ENCODE measurements around the gene QKI.

Gene QKI

DNA sequence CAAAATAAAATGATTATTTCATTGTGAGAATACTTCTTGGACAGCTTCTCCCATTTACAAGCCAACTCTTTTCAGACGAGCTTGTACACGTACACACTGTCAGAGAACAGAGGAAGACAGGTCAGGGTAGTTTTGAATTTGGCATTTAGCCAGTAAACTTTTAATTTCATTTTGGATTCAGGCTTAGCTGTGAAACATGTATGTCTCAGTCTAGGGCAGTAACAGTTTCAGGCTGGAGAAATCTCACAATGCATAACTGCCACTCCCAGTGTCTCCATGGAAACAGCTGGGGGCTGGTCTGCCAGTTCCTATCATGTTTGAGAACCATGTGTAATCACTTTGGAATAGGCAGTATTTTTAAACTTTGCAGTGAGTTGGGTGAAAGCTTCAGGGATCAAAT is 22.0 kb upstream of the QKI start:
- DNase-seq: no peak

DNA sequence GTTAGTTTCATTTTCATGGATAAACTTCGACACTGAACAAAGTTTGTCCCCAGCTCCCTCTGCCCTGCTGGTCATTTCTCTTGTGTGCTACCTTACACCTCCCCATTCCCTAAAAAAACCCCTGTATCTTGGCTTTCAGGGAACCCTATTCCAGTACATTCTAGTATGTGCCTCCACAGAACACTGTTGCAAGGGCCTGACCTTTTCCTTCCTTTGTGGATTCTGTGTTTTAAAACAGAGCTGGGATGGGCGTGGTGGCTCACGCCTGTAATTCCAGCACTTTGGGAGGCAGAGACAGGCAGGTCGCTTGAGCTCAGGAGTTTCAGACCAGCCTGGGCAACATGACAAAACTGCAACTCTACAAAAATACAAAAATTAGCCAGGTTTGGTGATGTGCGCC is 20.6 kb upstream of the QKI start:
- DNase-seq: no peak

DNA sequence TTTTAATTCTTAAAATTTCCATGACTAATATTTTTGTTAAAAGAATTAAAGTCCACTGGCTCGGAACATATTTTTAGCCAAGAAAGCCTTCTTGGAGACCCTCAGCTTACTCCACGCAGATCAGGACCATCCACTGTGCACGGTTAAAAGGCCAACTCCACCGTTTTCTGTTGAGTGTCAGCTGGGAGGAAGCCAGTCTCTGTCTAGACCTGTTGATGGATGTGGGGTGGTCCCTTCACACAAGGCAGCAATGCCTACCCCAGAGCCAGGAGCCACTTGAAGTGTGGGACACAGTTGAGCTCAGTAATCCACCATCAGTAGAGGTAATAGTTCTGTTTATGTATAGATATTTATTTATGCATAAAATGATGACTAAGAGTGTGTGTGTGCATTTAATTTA is 19.9 kb upstream of the QKI start:
- DNase-seq: no peak

DNA sequence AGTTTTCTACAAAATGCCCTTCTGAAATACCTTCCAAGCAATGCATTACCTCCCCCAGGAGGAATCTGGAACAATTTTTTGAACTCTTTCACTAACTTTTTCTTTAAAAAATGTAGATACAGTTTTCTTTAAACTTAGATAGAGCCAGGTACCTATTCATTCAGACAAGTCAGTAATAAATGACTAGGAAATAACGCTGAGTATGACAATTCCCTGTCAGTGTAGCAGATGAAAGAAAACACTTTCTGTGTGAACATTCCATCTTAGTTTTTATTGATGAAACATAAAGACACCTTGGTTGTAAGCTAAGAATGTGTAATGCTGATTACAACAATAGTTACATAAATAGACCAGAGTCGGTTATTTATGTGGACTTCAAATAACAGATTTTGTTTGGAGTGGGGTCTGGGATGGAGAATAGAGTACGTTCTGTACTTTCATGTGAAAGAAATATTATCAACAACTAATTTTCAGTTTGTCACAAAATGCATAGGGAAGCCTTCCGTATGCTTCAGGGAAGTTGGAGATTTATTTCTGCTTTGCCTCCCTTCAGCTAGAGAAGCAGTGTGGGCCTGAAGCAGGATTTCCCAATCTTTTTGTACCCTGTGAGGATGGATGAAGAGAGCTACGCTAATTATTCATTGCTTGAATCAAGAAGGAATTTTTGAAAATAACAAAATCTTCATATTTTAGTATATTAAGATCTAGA is 19.2 kb upstream of the QKI start:
- DNase-seq: no peak

DNA sequence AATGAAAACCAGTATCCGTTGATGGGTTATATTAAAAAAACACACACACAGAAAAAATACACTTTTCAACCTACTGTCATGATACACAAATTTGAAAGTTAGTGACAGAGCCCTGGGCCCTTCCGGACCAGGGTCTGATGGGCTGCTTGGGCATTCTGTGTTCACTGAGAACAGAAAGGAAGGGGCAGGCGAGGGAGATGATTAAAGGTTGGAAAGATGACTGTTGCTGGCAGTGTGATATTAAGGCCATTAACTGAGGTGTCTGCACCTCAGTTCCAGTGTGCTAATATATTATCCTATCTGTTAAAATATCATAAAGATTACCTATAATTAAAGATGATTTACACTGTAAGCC is 18.7 kb upstream of the QKI start:
- no peak for DNase-seq

DNA sequence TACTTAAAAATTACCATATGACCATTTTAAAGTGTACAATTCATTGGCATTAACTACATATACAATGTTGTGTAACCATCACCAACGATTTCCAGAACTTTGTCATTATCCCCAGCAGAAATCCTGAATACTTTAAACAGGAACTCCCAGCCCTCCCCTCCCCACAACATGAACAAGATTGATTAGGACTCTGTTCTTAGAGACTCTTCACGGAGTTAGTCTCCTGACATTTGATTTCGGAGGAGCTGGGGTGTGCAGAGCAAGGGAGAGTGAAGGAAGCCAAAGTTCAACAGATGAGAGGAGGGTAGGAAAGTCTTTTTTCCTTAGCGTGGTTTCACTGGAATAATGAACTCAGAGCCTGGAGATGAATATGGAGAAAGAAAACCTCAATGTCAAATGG is 17.2 kb upstream of the QKI start:
- no peak for DNase-seq

DNA sequence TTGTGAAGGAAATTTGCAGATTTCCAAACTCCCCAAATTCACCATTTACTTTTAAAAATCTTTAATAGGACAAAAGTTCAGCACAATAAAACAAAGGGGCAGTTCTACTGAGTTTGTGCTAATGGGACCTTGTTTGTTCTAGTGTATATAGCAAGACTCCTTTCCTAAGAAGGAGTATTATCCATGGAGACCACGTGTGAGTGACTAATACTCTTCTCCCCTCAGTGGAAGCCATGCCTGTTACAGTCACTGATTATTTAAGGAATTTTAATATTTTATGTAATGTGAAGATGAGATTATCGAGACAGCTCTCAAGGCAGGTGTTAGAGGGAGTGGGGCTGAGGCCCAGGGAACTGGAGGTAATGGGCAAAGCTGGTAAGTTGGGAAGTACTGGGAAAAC is 16.4 kb upstream of the QKI start:
- DNase-seq: no peak

DNA sequence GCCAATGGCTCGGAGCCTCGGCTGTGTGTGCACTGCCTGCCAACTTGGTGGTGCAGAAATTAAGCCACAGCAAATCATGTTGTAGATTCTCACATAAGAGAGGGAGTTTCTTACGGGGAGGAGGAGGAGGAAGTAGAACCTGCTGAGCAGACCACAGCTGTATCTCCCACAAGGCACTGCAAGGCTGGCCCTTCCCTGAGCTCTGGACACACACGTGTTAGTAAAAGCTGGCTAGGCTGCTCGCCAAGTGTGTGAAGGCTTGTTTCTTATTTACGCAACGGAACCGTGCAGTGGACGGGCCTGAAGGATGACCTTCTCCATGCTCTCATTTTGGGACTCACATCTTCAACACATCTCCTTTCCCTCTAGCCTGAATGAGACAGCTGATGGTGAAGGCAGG is 15.7 kb upstream of the QKI start:
- no peak for DNase-seq

DNA sequence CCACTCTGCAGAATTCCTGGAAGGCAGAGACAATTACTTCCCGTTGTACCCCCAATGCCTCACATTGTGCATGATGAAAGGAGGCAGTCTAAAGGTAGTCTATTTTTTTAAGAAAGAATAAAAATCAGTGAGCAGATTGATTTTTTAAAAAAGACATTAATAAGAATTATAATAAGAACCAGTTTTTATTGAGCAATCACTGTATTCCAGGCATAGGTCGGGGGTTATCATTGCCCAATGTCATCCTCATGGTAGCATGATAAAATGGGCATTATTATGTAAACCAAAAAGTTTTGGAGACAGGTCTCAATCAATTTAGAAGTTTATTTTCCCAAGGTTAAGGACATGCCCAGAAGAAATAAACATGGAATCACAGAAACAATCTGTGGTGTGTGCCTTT is 14.0 kb upstream of the QKI start:
- no peak for DNase-seq

DNA sequence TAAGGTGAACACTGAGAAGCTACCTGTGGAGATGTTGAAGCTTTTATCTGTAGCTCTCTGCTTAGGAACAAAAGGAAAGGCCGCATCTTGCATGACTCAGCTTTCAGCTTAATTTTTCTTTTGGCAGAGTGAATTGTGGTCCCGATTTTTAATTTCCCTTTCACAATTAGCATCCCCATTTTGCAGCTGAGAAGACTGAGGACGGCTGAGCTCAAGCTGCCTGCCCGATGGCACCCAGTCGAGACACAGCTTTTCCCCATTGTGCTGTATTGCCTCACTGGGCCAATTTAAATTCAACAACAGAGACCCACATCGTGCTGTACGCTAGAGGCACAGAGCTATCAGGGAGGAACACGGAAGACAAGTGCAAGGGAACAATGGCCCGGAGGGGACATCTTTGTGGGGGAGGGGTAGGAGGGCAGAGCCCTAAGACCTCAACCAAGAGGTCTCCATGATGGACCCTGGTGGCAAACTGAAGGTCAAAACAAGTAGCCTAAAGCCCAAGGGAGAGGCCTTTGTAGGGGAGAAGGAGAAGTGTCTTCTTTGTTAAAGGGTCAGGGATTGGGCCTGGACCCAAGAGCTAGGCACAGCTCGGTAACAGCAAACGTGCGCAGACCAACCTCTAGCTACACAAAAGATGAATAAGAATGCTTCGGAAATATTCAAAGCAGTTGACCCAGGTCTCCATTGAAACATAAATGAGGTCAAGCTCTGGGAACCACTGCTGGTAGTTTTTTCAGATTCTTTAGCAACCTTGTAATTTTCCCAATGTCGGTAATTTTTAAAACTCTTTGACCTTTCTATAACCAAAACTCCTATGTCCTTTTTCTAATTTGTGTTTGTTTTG is 13.3 kb upstream of the QKI start:
- DNase-seq: no peak

DNA sequence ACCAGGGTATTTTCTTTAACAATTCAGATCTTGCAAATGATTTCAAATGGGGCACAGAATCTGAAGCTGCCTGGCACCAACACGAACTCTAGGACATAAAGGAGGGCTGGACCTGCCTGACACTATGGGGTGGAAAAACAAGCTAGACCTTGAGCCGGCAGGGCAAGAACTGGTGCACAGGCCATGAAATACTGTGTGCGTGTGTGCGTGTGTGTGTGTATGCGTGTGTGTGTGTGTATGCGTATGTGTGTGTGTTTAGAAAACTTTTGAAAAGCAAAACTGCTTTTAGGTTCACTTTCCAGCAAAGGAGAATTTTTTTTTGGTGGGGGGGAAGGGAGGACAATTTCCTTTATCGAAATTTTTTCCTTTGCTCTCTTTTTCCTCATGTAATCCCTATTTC is 11.9 kb upstream of the QKI start:
- DNase-seq: no peak

DNA sequence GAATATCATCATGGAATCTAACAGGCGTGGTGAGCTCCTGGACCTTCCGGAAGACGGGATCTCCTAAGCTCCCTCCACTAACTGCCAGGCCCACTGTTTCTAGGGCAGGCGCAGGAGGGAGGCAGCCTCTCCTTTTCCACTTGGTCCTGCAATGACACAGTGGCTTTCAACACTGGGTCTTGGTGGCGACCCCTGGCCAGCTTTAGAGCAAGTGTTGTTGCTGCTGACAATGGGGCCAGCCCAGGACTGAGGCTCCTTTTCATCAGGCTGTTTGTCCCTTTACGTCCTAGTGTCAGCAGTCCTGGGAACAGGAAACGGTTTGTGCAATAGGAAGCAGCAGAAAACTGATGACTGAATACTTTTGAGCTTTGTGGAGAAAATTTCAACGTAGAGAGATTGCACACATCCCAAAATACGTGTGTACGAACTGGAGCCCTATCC is 9.7 kb upstream of the QKI start:
- no peak for DNase-seq

DNA sequence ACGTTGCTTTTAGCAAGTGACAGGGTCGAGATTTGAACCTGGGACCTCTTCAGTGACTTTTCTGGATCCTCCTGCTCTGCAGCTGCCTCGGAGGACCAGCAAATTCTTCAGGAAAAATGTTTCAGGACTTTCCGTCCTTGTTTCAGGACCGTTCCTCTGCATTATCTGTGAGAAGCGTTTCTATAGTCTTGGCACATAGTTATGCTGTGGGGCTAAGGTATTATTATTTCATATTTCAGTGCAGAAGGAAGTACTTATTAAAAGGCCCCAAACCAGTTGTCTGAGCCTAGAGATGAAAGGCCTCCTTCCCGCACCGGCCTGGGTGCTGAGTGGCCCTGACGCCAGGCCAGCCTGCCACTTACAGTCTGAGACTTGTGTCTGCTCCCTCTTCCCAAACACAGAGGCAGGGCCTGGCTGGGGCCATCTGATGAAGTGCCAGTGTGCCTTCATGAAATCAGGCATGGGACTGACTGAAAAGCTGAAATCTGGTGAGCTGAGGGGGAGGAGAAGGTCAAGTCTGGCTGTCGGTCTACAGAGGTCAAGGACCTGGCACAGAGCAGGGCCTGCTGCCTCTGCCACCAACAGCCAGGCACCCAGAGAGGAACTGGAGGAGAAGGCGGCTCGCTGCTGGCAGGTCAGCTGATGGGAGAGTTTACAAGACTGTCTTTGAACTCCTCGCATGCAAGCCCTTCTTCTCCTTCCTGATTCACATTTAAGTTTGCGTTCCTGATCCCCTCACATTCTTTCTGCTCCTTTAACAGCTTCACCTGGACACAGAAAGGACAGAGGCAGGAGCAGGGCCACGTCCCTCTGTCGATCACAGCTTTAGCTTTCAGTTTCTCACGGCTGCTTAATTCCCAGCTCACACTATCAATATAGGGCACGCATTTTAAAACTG is 8.9 kb upstream of the QKI start:
- DNase-seq: no peak

DNA sequence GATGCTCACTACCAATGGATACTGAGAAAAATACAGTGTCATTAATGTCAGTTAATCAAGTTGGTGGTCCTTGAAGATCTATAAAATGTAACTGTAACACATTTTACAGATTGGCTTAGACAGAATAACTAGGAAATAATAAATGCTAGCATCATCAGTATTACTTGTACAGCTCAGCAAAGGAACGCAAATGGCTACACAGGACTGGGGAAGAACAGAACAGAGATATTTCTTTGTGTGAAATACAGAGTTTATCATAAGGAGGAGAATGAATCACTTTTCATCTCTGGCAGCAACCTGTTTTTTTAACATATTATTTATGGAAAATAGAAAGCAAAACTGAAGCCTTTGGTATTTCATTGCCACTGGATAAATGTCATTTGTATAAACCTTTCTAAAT is 8.2 kb upstream of the QKI start:
- DNase-seq: no peak

DNA sequence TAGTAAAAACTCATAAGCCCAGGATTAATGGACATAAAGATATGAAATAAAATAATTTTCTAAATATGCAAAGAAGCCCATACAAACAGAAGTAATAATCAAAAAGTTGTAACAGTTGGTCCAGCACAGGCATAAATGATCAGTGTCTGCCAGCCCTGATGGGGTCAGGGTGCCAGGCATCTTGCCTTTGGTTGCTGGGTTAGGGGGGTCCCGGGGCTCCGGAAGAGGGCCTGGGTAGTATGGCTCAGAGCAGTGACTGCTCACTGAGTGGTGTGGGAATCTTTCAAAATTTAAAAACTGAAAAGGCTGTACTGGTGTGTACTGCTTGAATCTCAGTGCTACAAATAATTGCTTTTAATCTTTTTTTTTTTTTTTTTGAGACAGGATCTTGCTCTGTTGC is 7.7 kb upstream of the QKI start:
- no peak for DNase-seq

DNA sequence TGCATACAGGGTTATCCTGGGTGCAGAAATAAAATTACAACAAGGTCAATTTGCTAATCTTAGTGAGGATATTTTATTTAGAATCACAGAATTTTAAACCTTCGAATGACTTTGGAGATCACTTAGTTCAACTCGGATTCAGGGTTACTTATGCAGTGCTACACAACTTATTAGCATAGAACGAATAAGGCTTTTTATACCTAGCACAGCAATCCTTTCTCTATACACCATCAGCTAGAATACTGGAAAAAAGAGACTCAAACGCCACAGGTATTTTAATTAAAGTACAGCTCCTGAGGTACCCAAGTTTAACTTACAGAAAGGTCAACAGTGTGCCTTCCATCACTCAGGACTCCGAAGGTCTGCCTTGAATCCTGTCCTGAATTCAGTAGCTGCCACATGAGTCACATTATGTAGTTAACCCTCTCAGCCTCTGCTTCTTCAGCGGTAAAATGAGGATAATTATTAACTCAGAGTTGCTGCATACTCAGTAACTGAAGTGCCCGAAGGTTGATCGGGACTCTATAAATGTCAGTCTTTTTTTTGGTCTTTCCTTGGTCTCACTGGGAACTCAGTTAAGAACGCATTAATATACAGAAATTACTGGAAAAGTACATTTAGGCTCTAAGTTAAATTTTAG is 6.0 kb upstream of the QKI start:
- DNase-seq: no peak

DNA sequence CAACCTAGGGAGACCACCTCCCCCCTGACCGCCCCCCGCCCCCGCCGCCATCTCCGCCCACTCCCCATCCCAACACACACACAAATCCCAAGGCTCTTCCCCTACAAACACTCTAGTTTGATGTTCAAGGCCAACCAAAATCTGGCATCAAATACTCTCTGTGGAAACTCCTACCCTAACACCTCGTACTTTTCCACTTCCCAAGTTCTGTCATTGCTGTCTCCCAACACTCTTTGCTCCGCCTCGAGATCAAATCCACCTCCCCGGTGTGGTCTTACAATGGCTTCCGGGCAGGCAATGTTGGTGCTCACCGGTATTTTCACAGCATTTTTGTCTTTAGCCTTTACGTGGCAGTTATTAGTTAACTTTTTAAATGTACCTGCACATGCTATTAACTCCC is 4.8 kb upstream of the QKI start:
- no peak for DNase-seq

DNA sequence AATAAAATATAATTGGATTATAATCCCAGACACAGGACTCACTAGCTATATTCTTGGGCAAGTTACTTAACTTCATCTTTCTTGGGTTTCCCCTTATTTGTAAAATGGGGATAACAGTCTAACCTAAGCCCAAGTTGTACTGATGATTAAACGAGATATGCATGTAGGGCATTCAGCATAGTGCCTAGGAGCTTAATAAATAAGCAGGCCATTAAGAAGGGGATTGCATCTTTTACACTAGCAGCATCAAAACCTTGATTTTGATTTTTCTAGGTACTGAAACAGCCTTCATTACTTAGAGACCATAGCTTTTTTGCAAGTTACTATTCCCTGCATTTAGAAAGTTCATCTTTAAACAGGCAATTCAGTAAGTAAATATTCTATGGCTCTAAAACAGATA is 2.2 kb upstream of the QKI start:
- DNase-seq: no peak

DNA sequence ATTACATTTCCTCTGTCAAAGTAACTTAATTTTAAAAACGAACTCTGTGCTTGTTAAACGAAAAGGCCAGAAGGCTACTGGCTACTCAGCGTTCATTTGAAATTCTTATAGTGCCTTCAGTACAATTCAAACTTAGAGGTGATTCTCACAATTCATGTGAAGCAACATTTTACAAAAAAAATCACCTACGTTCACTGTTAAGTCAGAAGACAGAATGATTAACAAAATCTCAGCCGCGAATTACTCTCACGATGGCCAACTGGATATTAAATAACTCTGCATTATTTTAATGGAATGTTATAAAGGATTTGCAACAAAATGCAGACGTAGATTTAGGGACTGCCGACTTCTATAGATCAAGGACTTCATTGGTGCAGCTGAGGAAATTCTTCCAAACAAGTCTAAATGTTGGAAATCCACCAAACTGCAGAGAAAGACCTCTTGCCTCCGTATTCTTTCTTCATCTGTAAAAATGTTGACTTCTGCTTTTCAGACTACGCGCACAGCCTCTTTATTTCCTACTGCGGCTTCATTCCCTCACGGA is 1.6 kb upstream of the QKI start:
- DNase-seq: no peak

DNA sequence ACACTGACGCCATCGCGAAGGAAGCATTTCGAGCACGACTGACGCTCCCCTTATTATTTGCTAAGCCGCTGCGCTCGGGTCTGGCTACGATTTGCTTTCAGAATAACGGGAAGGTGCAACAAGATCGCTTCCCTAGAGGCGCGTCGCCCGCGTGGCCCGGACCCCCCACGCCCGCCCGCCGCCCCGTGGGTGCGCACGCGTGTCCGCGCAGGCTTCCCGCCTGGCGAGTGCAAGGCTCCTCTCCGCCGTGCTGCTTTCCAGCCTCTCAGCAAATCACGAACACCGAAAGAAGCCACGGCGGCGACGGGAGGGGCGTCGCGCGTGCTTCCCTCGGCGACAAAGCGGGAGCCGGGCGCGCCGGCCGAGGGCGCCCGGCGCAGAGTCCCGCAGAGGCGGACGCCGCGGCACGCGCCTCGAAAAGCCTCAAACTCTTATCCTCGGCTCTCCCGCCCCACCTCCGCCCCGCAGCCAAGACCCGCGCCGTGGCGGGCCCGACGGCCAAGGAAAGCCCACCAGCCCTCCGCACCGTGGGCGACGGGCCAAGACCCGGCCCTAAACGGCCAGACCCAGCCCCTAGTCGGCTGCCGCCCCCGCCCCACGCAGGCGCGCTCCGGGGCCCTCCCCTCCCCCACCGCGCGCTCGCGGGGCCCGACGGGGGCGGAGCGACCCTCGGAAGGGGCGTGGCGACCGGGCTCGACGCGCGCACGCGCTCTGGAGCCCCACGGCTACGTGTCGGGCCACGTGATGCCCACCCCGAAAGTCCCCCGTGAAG is 987 bp upstream of the QKI start:
- peak; percentile 60 for DNase-seq

DNA sequence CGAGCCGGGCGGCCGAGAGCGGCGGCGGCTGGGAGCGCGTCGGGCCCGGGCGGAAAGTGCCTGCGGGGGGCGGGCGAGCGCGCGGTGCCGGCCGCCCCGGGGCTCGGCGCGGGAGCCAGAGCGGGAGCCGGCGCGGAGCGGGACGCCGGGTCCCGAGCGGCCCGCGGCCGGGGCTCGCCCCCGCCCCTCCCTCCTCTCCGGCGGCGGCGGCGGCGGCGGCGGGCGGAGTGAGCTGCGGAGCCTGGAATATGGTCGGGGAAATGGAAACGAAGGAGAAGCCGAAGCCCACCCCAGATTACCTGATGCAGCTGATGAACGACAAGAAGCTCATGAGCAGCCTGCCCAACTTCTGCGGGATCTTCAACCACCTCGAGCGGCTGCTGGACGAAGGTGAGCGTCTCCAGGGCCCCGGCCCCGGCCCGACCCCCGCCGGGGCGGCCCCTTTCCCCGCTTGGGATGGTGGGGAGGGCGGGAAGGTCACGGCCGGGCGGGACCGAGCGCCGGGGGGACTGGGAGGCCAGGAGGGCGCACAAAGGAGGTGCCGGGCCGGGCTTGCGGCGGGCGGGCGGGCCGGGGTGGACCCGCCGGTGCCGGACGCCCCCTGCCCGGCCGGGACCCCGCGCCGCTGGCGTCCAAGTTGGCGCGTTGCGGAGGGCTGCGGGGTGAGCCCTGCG is 565 bp downstream of the QKI start:
- no peak for DNase-seq
